OCI-LY3 (cell line): ENCODE results near the gene ZDHHC13.

Experiments
- H2AFZ ChIP-seq: fragments of 200-600, 300-600 bp; shearing (Covaris generic); 2 replicates; pipeline ENCODE4 v1.6.0; 2014; ENCODE audit warnings: antibody characterized with exemption, low read depth, low read length
- H3K27ac ChIP-seq: fragments of 200-600, 300-600 bp; sonication (generic); 2 replicates; pipeline ENCODE4 v1.5.1; 2014; ENCODE audit warnings: mild to moderate bottlenecking, low read length, moderate library complexity, mixed read lengths
- H3K27me3 ChIP-seq: fragments of 200-600, 300-600 bp; sonication (generic); 2 replicates; pipeline ENCODE4 v1.6.1; 2014; ENCODE audit warnings: low read depth, low read length, mixed read lengths
- H3K36me3 ChIP-seq: fragments of 200-600, 300-600 bp; sonication (generic); replicated peaks from 2 replicates; pipeline ENCODE3; 2014; ENCODE audit warnings: low read depth, low read length, mixed read lengths
- H3K4me1 ChIP-seq: fragments of 300-600, 200-600 bp; sonication (generic); 2 replicates; pipeline ENCODE4 v1.6.1; 2014; ENCODE audit warnings: low read length, mixed read lengths
- H3K4me2 ChIP-seq: fragments of 200-600, 300-600 bp; sonication (generic); 2 replicates; pipeline ENCODE4 v1.6.1; 2014; ENCODE audit warnings: low read length, mixed read lengths
- H3K4me3 ChIP-seq: fragments of 300-600, 200-600 bp; sonication (generic); 2 replicates; pipeline ENCODE4 v1.5.1; 2014; ENCODE audit warnings: antibody characterized with exemption, mild to moderate bottlenecking, low read length, moderate library complexity
- H3K79me2 ChIP-seq: fragments of 300-600, 200-600 bp; shearing (Covaris generic); 2 replicates; pipeline ENCODE4 v1.6.1; 2014; ENCODE audit warnings: mild to moderate bottlenecking, low read length, mixed read lengths
- H3K9ac ChIP-seq: fragments of 300-600, 200-600 bp; shearing (Covaris generic); 2 replicates; pipeline ENCODE4 v1.6.0; 2014; ENCODE audit warnings: mild to moderate bottlenecking, low read length, moderate library complexity
- H3K9me3 ChIP-seq: fragments of 200-600, 300-600 bp; shearing (Covaris generic); 2 replicates; pipeline ENCODE4 v1.6.1; 2014; ENCODE audit warnings: low read length, mixed read lengths; ENCODE audit not compliant: insufficient read depth
- H4K20me1 ChIP-seq: fragments of 200-600, 300-600 bp; sonication (generic); 2 replicates; pipeline ENCODE4 v1.6.1; 2016; ENCODE audit warnings: low read length, mixed read lengths; ENCODE audit not compliant: insufficient read depth
- EZH2phosphoT487 ChIP-seq: fragments of 200-600 bp; shearing (Covaris generic); IDR thresholded peaks from 2 replicates; pipeline ENCODE4 v1.6.1; 2018; ENCODE audit warnings: antibody characterized with exemption, mixed run types, low read depth
- TF ChIP-seq, protein P1 (sequence below): fragments of 200-600, 300-600 bp; sonication (generic); IDR thresholded peaks from 2 replicates; pipeline ENCODE4 v1.5.1; 2014; ENCODE audit warnings: antibody characterized with exemption, low read length, low read depth

The ZDHHC13 gene

DNA sequence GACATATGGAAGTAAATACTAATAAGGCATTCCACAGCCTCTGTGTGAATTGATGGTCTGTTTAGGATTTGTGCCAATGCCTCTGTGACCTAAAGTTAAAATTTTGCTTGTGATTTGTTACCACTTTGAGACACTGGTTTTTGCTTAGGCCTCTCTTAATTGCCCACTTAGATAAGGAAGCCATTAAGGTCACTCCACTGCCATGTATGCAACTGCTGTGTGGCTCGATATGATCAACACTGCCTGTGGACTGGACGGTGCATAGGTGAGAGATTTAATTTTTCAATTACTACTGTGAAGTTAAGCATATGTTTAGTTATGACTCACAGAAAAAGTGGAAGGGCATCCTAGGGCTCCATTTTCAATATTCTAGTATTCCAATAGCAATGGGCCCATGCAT lies 47.9 kb downstream of the ZDHHC13 start:
- H3K27ac ChIP-seq, result no peak overlapping the region
- H3K9ac ChIP-seq, result no peak overlapping the region
- no peaks in the 10 kb centered on the region for H3K4me1 ChIP-seq
- no peak for TF ChIP-seq EZH2phosphoT487
- TF ChIP-seq, protein P1, sequence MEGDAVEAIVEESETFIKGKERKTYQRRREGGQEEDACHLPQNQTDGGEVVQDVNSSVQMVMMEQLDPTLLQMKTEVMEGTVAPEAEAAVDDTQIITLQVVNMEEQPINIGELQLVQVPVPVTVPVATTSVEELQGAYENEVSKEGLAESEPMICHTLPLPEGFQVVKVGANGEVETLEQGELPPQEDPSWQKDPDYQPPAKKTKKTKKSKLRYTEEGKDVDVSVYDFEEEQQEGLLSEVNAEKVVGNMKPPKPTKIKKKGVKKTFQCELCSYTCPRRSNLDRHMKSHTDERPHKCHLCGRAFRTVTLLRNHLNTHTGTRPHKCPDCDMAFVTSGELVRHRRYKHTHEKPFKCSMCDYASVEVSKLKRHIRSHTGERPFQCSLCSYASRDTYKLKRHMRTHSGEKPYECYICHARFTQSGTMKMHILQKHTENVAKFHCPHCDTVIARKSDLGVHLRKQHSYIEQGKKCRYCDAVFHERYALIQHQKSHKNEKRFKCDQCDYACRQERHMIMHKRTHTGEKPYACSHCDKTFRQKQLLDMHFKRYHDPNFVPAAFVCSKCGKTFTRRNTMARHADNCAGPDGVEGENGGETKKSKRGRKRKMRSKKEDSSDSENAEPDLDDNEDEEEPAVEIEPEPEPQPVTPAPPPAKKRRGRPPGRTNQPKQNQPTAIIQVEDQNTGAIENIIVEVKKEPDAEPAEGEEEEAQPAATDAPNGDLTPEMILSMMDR, result no peak
- H3K9me3 ChIP-seq, result no peaks in the 10 kb centered on the region
- H3K79me2 ChIP-seq, result no peaks in the 10 kb centered on the region
- H3K4me3 ChIP-seq, result no peak overlapping the region
- H3K4me2 ChIP-seq, result no peak overlapping the region
- H2AFZ ChIP-seq, result no peak overlapping the region
- H4K20me1 ChIP-seq, result no peaks in the 10 kb centered on the region
- H3K36me3 ChIP-seq, result peaks cover 36% of the 10 kb centered on the region
- no peaks in the 10 kb centered on the region for H3K27me3 ChIP-seq

DNA sequence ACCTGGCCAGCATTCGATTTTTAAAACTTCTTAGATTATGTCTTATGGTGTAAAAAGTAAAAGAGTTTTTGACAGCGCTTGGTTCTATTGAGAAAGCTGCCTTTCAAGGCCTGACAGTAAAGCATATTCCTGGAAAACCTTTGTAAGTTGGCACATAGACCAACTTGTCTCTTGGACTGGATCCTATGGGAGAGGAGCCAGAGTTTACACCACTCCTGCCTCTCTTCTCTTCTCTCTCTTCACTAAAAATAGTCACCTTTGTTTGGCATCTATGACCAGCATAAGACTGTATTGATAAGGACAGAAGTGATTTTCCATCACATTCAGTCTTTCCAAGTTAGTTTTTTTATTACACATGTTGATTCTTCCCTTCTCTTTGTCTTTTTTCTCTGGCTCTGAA lies 51.1 kb downstream of the ZDHHC13 start:
- H3K79me2 ChIP-seq, result no peaks in the 10 kb centered on the region
- no peak overlapping the region for H3K9ac ChIP-seq
- no peak overlapping the region for H3K4me3 ChIP-seq
- no peak overlapping the region for H3K4me2 ChIP-seq
- TF ChIP-seq, protein P1, result no peak
- no peak for TF ChIP-seq EZH2phosphoT487
- no peaks in the 10 kb centered on the region for H3K4me1 ChIP-seq
- H4K20me1 ChIP-seq, result no peaks in the 10 kb centered on the region
- peaks cover 49% of the 10 kb centered on the region for H3K36me3 ChIP-seq
- no peak overlapping the region for H3K27ac ChIP-seq
- no peaks in the 10 kb centered on the region for H3K9me3 ChIP-seq
- no peak overlapping the region for H2AFZ ChIP-seq
- no peaks in the 10 kb centered on the region for H3K27me3 ChIP-seq

DNA sequence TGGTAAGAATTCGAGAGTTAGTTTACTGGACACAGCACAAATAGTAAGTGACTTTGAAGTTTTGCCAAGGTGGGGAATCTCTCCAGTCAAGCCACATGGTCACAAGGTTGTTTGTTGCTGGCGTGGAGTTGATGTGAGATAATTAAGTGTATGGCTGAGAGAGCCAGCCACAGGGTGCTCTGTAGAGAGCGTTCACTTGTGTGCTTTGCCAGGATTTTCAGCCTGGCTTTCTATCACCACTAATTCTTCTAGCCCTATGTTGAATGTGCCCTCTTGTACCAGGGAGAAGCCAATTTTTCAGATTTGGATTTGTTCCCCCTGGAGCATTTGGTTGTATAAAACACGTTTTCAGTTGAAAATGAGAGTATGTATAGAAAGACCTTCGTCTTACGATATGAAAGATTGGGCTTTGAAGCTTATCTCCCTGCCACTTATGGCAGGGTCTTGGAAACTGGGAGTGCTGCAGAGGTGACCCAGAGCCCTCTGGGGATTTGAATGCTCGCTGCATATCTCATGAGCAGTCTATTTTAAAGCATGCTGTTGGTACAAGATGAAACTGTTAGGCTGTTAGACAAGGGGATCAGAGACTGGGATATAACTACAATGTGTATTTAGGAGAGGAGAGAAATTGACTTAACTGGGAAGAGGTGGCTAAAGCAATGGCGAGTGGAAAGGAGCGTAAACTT lies 56.2 kb downstream of the ZDHHC13 start:
- Histone ChIP-seq H3K27ac (no peak overlapping the region), H3K9ac (no peak overlapping the region), H3K4me1 (peaks cover 18% of the 10 kb centered on the region), H3K27me3 (no peaks in the 10 kb centered on the region), H3K4me3 (no peak overlapping the region), H3K9me3 (no peaks in the 10 kb centered on the region), H3K4me2 (no peak overlapping the region), H3K79me2 (no peaks in the 10 kb centered on the region), H4K20me1 (no peaks in the 10 kb centered on the region), H2AFZ (no peak overlapping the region), H3K36me3 (peaks cover 48% of the 10 kb centered on the region)
- TF ChIP-seq, protein P1, result no peak
- TF ChIP-seq EZH2phosphoT487, result no peak

DNA sequence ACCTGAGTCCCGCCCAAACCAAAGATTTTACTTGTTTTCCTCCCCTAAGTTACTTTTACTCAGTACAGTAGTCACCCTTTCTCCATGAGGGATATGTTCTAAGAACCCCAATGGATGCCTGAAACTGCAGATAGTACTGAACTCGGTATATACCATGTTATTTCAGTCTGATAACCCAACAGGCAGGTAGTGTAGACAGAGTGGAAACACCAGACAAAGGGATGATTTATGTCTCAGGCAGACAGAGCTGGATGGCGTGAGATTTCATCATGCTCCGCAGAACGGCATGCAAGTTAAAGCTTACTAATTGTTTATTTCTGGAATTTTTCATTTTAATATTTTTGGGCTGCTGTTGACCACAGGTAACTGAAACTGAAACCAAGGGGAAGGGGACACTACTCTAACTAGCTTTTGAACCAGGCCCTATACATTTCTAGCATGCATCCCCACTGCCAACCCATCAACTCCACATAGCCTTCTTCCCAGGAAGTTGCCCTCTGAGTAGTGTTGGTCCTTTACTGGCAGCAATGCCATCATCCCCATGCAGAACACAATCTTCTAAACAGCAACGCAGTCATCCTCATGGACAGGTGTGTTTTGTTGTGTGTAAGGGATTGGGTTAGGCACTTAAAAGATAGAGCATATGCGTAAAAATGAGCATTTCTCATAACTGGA lies 57.1 kb downstream of the ZDHHC13 start:
- TF ChIP-seq EZH2phosphoT487, result no peak
- TF ChIP-seq, protein P1, result no peak
- H3K36me3 ChIP-seq, result peaks cover 41% of the 10 kb centered on the region

More for the DNA sequence above, 57.1 kb downstream of the ZDHHC13 start:
- Histone ChIP-seq H3K79me2 (no peaks in the 10 kb centered on the region), H3K27me3 (no peaks in the 10 kb centered on the region), H2AFZ (no peak overlapping the region), H3K4me1 (peaks cover 18% of the 10 kb centered on the region), H3K4me2 (no peak overlapping the region), H4K20me1 (no peaks in the 10 kb centered on the region), H3K4me3 (no peak overlapping the region), H3K27ac (no peak overlapping the region), H3K9ac (no peak overlapping the region), H3K9me3 (no peaks in the 10 kb centered on the region)
